Measurements from ENCODE around the gene TMEM239. TPM values are rescaled to one million over a fixed set of nuclear protein-coding genes. Genes with fewer than 3 reads are reported as not detected.

Gene TMEM239
- polyA plus RNA-seq, 2 of the 4 experiments (the other 2 are of a cell fraction): not detected

- ChIA-PET POLR2A (no interaction called here), CTCF (interaction anchor here (0.5 to 2.0 kb wide), 3 partner anchors 17 to 143 kb away, joined by 3 to 5 read pairs (median 3); no protein-coding TSS in a partner anchor)
- Histone ChIP-seq H3K9me3 (peaks cover 15% of the 10 kb centered on the region), H3K27ac (peak overlapping the region in 1 of 2 experiments; percentile 71; a peak in 1 of 6 replicates), H3K4me3 (no peak overlapping the region), H3K4me1 (peaks cover 20% of the 10 kb centered on the region), H3K4me2 (no peak overlapping the region)
- ATAC-seq (peak in 1 of 2 experiments; percentile 55; a peak in 3 of 6 replicates), FAIRE-seq (no peak), DNase-seq (ENCODE audit: low read depth in 1 of 2, low spot score in 1 of 2) (no peak)
- WGBS (ENCODE audit: missing lambda C conversion rate): 63% methylated on average over 12 of the region's 20 CpGs
- TF ChIP-seq JUN (IDR thresholded peaks at IDR 0.05): no peak
- TF ChIP-seq RAD21 (conservative IDR thresholded peaks at IDR 0.05 in 1 of 2, IDR thresholded peaks at IDR 0.05 in 1 of 2): peak in 1 of 2 experiments; percentile 22; a peak in 1 of 5 replicates
Observed at GRCh38 chr20:2816583-2817340, 598 bp downstream of the TMEM239 start.

GRCh38 chr20:2817341-2817726 is 1.2 kb downstream of the TMEM239 start:
- H3K9me3 ChIP-seq: peaks cover 9% of the 10 kb centered on the region; the same call in 2 of the 3 replicates
- H3K27ac ChIP-seq: peak overlapping the region in 1 of 2 experiments; percentile 22; a peak in 1 of 6 replicates
- ATAC-seq: no peak
- H3K4me1 ChIP-seq: peaks cover 26% of the 10 kb centered on the region
- 82% methylated on average over 2 of the region's 2 CpGs for WGBS (ENCODE audit: missing lambda C conversion rate)
- TF ChIP-seq NFE2L2 (conservative IDR thresholded peaks at IDR 0.05; ENCODE audit: low read length) (no peak), HEYL (CRISPR knock-in tag; IDR thresholded peaks at IDR 0.05) (no peak)
- H3K4me3 ChIP-seq: no peak overlapping the region
- ChIA-PET CTCF (interaction anchor here (0.9 to 2.5 kb wide), 4 partner anchors 16 to 27 kb away, joined by 3 to 8 read pairs (median 5); no protein-coding TSS in a partner anchor), POLR2A (no interaction called here)
- FAIRE-seq: no peak
- no peak for DNase-seq (ENCODE audit: low read depth in 1 of 2, low spot score in 1 of 2)
- no peak overlapping the region for H3K4me2 ChIP-seq

DNA sequence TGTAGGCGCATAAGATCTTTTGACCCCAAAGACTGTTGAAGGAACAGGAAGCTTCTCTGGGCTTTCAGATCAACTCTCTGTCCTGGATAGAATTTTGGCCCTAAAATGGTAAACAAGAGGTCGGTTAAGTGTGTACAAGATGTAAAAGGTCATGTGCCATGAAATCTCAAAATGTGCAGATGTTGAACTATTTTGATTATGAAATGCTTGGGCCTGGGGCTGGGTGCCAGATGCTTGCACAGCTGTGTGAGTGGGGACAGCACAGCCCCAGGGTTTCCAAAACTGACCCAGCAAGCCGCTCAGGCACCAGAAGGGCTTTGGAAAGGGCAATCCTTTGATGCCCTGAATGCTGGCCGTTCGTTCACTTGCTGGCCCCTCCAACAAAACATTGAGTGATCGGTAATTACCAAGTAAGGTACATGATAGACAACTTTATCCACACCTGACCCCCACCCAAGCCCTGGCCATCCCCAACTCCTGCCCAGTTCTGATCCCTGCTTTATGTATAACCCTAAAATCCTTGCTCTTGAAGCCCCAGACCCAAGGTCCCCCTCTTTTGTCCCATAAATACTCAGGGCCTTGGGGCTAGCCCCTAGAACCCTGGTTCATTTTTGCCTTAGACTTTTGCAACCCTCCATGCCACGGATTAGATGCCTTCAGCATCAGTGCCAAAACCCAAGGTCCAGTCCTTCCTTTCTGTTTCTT is 1.9 kb downstream of the TMEM239 start:
- POLR2A ChIA-PET: no interaction called here
- peaks cover 26% of the 10 kb centered on the region for H3K4me1 ChIP-seq
- ATAC-seq (no peak), FAIRE-seq (no peak), DNase-seq (ENCODE audit: low read depth in 1 of 2, low spot score in 1 of 2) (no peak)
- H3K9me3 ChIP-seq: peaks cover 3% of the 10 kb centered on the region; the same call in 1 of the 3 replicates
- WGBS (ENCODE audit: missing lambda C conversion rate): 63% methylated on average over 7 of the region's 7 CpGs
- no peak overlapping the region for H3K4me3 ChIP-seq
- TF ChIP-seq CBX2 (IDR thresholded peaks at IDR 0.05; ENCODE audit: borderline replicate concordance, low read depth) (no peak), ZFP36 (IDR thresholded peaks at IDR 0.05; ENCODE audit: borderline replicate concordance, partially characterized antibody) (no peak), RAD21 (conservative IDR thresholded peaks at IDR 0.05 in 1 of 2, IDR thresholded peaks at IDR 0.05 in 1 of 2) (no peak), NR3C1 (IDR thresholded peaks at IDR 0.05) (no peak), TFCP2L1 (CRISPR knock-in tag; IDR thresholded peaks at IDR 0.05) (no peak), RNF2 (IDR thresholded peaks at IDR 0.05; ENCODE audit: borderline replicate concordance, low read depth) (no peak), MAFK (IDR thresholded peaks at IDR 0.05; ENCODE audit: partially characterized antibody) (no peak), FOXS1 (CRISPR knock-in tag; IDR thresholded peaks at IDR 0.05) (no peak), TP53 (CRISPR knock-in tag; IDR thresholded peaks at IDR 0.05) (no peak), EHF (CRISPR knock-in tag; IDR thresholded peaks at IDR 0.05) (no peak), HOXA7 (CRISPR knock-in tag; IDR thresholded peaks at IDR 0.05) (no peak), NPAS2 (CRISPR knock-in tag; IDR thresholded peaks at IDR 0.05; ENCODE audit: borderline replicate concordance) (no peak), E2F6 (IDR thresholded peaks at IDR 0.05; ENCODE audit: borderline replicate concordance, low read depth) (no peak), RARB (CRISPR knock-in tag; IDR thresholded peaks at IDR 0.05) (no peak), USF2 (IDR thresholded peaks at IDR 0.05) (no peak)
- TF ChIP-seq, protein P1, sequence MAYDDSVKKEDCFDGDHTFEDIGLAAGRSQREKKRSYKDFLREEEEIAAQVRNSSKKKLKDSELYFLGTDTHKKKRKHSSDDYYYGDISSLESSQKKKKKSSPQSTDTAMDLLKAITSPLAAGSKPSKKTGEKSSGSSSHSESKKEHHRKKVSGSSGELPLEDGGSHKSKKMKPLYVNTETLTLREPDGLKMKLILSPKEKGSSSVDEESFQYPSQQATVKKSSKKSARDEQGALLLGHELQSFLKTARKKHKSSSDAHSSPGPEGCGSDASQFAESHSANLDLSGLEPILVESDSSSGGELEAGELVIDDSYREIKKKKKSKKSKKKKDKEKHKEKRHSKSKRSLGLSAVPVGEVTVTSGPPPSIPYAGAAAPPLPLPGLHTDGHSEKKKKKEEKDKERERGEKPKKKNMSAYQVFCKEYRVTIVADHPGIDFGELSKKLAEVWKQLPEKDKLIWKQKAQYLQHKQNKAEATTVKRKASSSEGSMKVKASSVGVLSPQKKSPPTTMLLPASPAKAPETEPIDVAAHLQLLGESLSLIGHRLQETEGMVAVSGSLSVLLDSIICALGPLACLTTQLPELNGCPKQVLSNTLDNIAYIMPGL (CRISPR knock-in tag; IDR thresholded peaks at IDR 0.05; ENCODE audit: borderline replicate concordance): no peak
- H3K27ac ChIP-seq: no peak overlapping the region
- CTCF ChIA-PET: interaction anchor here (1.3 to 2.5 kb wide), 4 partner anchors 16 to 35 kb away, joined by 4 to 8 read pairs (median 5); no protein-coding TSS in a partner anchor
- no peak overlapping the region for H3K4me2 ChIP-seq

All from A549 (cell line).